CD4-positive, alpha-beta T cell treated with Interleukin-4 for 1 hour (primary cell): Measurements from ENCODE around the gene UBE2O.
A peak's percentile ranks its signal among the peaks of the same experiment; 100 is the strongest.

Experiments used
- DNase-seq, 2 donors: peaks; one replicate each; pipeline ENCODE4 v3.0.0-alpha.2; 2020 to 2022

The UBE2O gene

GRCh38 chr17:76437467-76438402, 15.2 kb downstream of the UBE2O start:
- no peak for DNase-seq

DNA sequence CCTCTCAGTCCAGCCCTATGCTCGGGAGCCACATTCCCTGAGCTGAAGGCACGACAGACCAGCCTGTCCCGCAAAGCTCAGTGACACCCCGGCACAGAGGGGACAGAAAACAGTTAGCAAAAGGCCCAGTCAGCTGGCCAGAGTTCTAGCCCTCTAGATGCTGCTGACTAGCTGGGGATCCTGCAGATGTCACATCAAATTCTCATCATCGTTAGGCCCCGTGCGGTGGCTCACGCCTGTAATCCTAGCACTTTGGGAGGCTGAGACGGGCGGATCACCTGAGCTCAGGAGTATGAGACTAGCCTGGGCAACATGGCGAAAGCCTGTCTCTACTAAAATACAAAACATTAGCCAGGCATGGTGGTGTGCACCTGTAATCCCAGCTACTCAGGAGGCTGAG, 17.2 kb downstream of the UBE2O start:
- DNase-seq: no peak

GRCh38 chr17:76434870-76435269, 18.1 kb downstream of the UBE2O start:
- no peak for DNase-seq

DNA sequence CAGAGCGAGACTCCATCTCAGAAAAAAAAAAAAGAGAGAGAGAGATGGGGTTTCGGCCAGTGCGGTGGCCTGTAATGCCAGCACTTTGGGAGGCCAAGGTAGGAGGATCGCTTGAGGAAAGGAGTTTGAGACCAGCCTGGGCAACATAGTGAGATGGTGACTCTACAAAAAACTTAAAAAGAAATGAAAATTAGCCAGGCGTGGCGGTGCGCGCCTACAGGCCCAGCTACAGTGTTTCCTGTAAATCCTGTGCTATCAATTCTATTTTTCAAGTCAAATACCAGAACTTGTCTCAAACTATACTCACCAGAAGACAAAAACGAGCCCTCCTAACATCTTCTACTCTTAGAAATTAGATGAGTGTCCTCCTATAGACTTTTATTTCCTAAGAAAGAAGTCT, 19.3 kb downstream of the UBE2O start:
- DNase-seq: no peak

GRCh38 chr17:76432712-76433336, 20.1 kb downstream of the UBE2O start:
- peak in 1 of 2 donors; percentile 17 for DNase-seq

DNA sequence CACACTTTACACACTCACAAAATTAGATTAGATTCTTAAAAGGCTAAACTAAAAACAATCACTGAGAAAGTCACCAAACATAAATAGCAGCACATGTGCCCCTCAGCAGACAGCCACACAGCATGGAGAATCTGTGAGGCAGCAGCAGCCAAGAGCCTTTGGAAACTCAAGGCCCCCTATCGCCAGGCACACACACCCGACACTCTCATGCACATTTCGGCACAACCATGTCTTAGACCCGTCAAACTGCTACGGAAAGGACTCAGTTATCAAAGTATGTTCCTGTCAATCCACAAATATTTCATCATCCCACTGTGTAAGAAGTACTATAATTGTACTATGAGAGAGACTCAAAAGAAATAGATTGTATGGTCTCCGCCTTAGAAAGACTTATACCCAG, 20.9 kb downstream of the UBE2O start:
- no peak for DNase-seq

DNA sequence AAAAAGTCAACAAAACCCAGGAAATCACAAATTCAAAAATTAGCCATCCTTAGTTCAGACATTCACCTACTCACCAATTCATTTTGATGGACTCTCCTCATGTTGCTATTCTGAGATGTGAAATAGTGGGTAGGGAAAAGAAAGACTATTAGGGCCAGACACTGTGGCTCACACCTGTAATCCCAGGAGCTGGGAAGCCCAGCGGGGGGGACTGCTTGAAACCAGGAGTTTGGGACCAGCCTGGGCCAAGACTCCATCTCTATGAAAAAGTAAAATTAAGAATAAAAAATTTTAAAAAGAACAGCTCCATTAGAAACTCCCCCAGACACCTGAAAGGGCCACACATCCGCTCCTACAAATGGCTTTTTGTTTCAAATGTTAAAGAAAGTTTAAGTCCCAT, 21.4 kb downstream of the UBE2O start:
- no peak for DNase-seq

GRCh38 chr17:76428511-76428910, 24.4 kb downstream of the UBE2O start:
- DNase-seq: no peak

DNA sequence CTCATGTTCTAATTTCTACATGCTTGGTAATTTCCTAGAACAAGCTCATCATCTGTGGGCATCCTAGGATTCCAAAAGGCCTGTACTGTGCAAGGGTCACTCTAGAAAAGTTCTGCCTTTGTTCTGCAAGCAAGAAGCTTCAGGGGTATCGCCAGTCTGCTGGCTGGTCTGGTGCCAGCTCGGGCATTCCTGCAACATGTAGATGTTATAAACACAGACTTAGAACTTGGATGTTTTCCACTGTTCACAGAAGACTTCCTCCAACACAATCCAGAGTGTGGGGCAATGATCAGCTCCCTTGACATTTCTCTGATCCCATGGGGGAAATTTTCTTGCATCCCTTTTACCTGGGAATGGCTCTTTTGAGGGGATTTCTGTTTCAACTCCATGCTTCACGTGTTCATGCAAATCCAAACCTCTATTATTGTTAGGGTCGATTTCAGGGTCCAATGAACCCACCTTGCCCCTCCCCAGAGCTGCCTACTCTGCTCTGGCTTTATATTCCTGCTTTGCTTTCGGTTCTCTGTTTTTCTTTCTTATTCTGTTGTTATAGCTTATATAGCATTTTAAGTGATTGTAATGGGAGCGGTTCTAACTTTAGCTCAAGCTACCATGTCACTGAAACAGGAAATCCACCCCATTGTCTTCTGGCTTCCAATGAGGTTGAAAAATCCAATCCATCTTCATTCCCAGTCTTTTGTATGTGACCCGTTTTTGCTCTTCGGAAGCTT, 25.3 kb downstream of the UBE2O start:
- peak in 1 of 2 donors; percentile 31 for DNase-seq

DNA sequence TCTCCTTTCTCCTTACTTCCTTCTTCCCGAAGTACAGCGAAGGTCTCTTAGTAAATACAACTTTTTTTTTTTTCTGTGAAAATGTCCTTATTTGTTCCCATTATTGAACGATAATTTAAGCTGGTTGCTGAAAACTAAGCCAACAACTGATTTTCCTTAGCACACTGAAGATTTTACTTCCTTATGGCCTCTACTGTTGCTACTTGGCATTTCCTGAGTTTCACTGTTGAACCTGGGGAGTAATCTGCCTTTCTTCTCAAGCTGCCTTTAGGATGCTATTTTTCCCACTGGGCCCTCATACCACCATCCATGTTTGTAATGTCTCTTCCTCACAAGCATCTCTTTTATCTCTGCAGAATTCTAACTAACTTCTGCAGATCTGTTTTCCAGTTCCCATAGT, 26.1 kb downstream of the UBE2O start:
- no peak for DNase-seq

- DNase-seq: no peak
Measured at GRCh38 chr17:76422860-76423259, 30.1 kb downstream of the UBE2O start.

DNA sequence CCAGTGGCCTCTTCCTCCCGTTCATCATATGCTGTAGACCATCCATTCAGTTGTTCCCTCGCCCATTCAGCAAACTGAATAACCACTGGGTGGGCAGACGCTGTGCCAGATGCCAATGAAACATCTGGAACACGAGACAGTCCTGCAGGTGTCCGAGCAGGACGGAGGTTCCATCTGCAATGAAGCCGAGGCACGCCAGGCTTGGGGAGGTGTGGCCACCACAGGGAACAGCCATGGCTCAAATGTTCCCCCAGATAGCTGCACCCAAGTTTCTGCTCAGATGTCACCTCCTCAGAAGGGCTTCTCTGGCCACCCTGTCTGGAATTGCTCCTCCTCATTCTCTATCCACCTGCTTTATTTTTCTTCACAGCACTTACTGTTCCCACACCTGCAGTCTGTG, 30.5 kb downstream of the UBE2O start:
- DNase-seq: no peak

DNA sequence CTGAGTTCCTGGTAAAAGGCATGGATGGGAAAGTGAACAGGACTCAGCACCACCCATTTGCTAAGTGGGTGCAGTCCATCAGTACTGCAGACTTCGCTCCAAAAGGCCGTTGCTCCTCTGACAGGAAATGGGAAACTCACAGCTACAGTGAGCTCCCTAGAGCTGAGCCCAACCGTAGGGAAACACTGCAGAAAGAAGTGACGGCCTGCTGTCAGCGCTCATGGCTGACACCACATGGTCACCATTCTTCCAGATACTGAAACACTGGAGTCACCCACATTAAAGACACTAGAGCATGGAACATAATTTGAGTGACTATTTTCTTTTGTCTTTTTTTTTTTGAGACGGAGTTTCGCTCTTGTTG, 31.9 kb downstream of the UBE2O start:
- DNase-seq: no peak

DNA sequence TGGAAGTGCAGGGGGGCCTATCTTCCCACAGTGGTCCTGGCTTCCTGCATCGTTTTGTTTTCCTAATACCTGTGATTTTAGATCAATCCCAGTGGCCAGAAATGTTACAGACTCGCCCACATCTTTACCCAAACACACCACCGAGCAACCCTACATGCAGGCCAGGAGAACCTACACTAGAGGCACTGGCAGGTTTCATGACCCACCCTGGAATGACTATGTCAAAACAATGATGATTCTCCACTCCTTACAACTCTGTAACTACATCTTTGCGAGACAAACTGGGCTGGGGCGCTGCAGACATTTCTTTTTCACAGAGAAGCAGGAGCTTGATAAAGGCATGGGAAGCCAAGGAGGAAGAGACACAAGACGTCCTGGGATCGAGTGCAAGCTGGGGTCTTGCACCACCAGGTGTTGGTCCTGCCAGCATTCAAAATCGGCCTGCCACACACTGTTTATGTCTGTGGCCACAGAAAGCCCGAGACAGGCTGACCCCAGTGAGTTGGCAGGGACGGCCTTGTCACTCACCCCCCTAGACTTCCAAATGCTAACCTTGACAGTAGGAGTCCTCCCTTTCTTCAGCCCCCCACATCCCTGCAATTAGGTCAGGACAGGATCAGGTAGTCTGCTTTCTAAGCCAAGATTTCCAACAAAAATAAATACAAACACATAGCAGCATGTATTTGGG, 32.5 kb downstream of the UBE2O start:
- no peak for DNase-seq

DNA sequence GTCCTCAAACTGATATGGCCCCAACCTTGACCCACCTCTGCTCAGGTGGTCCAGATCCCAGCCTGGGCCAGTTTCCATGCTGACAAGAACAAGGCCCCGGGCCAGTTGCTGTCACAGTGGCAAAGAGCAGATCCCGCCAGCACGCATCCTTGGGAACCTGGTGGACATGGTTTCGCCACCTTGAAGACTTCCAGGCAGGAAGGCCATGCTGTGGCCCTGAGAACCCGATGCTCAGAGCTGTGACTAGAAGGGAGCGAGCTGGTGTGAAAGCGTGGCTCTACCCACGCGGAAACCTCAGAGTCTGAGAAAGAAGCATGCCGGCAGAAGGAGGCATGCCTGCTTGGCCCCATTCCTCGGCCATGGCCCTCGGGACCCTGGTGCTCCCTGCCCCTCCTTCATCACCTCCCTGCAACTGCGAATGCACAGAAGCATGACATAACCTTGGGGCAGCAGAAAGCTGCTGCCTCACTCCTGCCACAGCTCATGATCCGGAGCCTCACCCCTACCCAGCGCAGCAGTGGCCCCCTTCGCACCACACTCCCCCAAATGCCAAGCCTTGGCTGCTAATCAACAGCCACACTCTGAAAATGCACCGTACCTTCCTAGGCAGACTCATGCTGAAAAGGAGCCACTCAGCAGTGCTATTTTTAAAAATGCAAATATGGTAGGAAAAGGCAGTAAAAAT, 33.2 kb downstream of the UBE2O start:
- DNase-seq: no peak

DNA sequence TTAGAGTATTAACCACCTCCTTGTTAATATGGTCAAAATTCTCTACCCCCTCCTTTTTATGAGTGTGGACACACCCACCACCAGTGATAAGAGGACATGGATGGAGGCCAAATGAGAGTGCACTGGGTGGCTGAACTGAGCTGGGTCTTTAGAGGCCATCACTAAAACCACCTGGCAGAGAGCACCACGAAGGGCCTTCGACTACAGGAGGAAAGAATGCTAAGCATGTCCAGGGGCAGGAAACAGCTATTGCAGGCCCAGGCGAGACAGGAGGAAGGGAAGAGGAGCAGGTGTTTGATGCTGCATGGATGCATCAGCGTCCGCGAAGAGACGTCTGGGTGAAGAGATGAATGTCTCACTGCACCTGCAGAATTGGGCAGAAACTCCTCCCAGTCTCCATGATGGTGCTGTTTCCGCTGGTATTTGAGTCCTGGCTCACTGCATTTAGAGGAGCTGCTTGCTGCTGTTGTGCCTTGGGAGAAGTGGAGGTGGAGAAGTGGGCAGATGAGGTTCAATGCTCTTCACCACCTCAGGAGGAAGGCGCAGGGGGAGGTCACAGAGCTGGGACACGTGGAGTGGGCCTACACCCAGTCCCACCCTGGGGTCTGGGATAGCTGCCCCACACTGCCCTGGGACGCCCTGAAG, 35.3 kb downstream of the UBE2O start:
- DNase-seq: no peak

GRCh38 chr17:76416899-76417298, 36.1 kb downstream of the UBE2O start:
- no peak for DNase-seq

DNA sequence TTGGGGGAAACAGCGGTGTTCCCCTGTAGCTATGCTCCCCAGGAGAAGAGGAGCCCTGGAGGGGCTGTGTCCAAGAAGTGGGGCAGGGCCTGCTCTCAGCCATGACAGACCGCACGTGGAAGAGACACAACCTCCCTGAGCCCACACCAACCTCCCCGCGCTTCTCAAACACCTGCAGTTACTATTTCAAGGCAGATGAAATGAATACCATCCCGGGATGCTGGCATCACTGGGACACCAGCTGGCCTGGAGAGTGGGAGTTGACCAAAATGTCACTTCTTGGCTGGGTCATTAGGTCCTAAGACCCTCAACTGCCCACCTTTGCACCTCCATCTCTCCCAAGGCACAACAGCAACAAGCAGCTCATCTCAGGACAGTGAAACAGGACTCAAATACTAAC, 36.5 kb downstream of the UBE2O start:
- DNase-seq: no peak

DNA sequence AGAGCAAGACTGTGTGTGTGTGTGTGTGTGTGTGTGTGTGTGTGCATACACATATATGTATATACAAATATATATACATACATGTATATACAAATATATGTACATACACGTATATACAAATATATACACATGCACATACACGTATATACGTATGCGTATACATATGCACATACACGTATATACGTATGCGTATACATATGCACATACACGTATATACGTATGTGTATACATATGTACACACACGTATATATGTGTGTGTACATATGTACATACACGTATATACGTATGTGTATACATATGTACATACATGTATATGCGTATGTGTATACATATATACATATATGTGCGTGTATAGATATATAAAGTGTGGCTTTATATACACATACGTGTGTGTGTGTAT, 37.2 kb downstream of the UBE2O start:
- DNase-seq: no peak

DNA sequence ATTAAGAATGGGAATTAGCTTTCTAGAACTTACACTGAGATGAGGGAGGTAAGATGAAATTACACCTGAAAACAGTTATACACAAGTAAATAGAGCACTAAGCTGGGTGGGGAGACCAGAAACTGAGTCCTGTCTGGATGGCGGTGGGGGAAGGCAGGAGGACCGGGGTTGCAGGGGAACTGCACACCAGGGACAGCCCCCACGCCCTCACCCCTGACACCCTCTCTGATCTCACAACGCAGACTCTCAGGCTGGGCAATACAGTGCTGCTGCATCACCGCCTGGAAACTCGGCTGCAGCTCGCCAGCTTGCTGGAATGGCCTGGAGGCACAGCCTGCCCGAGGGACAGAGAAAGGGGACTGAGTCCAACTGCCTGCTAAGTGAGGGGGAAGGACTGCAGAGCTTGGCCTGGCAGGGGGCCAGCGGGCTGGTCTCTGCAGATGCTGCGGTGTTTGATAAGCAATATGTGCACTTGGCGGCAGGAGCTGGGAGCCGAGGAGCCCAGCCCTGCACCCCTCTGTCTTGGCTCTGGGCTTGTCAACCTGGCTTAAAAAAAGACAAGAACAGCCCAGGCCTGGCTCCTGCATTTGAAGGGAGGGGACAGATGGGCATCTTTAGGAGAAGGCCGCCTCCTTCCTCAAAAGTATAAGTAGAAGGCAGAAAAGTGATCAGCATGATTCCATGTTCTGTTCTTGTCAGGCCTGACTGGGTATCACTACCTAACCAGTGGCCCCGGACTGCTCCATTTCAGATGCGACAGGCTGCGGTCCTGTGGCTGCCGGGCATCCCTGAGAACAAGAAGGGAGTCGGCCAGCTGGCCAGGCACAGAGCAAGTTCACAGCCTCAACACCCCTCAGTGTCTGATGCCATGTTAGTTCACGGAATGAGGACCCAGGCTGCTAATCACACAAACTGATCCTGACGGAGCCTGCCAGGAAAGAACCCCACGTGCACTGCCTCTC, 38.3 kb downstream of the UBE2O start:
- DNase-seq: no peak

- no peak for DNase-seq
Measured at GRCh38 chr17:76411247-76411646, 41.7 kb downstream of the UBE2O start.
